ENCODE results near the gene EFNA3. TPM values are rescaled to one million over a fixed set of nuclear protein-coding genes. Genes with fewer than 3 reads are reported as not detected.

Gene EFNA3
- polyA plus RNA-seq, 3 donors, result 0.56 to 1.3 (median 0.67) TPM

DNA sequence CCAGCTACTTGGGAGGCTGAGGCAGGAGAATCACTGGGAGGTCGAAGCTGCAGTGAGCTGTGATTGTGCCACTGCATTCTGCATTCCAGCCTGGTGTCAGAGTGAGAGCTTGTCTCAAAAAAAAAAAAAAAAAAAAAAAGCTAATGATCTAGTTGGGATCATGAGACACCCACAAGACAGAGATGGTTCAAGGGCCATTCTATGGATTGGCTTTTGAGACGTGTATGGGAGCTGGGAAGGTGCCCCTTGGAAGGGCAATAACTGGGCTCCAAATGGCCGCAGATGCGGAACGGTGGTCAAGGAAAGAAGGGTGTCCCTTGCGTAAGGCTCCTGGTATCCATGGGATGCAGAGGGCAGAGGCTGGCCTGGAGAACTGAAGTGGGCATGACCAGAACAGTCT, 34.3 kb upstream of the EFNA3 start:
- WGBS, 3 donors, result 82 to 90% (median 87%) methylated on average over 6 of the region's 6 CpGs

DNA sequence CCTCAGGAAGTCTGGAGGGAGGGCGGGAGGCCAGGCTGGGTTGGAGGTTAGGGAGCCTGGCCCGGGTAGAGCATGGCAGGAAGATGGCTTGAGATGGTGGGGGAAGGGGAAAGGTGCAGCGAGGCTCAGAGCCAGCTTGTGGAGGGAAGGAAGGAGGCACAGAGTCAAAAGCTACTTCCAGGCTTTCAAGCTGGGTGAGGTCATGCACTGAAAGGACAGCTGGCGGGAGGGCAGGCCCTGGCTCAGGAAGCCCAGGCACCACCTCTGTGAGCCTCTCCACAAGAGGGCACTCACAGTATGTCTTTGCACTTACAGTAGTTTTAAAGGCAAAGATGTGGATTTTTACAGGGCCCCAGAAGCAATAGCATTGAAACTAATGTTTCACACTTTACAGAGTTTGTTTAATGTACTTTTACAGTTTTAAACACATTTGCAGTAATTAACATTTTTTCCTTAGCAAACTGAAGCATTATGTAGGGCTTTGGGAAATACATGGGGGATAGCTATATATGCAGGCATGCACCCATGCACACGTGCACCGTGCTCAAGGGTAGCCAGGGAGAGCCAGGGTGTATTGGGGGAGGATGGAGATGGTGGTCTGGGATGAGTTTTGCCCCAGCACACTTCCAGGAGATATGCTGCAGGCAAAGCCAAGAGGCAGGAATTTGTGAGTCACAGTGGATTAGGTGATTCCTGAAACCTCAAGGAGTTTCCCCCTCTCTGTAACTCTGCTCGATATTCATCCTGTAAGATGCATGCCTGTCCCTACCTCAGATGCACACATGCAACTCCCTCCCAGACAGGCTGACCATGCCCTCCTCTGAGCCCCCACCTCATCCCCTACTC, 33.6 kb upstream of the EFNA3 start:
- no peak overlapping the region for H3K27ac ChIP-seq (ENCODE audit: low read depth, low read length)
- 43 to 47% (median 47%) methylated on average over 7 of the region's 7 CpGs for WGBS, 3 donors

More for the DNA sequence above, 34.3 kb upstream of the EFNA3 start:
- H3K27ac ChIP-seq (ENCODE audit: low read depth, low read length), result no peak overlapping the region

DNA sequence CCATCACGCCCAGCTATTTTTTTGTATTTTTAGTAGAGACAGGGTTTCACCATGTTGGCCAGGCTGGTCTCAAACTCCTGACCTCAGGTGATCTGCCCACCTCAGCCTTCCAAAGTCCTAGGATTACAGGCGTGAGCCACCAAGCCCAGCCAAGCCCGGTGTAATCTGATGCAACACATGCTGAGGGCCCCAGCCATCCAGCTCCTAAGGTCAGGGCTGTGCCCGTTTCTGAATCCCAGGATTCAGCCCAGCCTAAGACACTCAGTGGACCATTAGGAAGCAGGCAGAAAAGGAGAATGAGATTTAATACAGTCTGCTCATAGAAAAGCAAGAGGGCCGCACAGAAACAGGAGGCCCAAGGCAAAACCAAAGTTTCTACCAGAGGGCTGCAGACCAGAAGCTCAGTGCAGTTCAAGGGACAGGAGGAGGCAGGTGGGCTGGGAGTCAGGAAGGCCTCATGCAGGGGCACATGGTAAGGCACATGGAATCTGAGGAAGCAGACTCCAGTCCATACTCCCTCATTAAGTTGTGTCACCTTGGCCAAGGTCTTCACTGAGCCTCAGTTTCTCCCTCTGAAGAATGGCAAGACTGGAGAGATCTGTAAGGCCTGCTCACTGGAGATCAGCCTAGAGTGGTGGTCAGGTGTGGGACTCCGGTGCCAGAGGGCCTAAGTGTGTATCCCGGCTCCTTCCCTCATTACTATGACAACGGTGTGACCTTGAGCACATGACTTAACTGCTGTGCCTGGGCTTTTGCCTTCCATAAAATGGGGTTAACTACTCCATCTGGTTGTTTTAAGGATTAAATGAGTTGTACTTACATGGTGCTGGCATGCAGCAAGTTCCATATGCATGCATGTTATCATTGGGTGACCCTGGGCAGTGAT, 29.9 kb upstream of the EFNA3 start:
- no peak overlapping the region for H3K27ac ChIP-seq (ENCODE audit: low read depth, low read length)
- WGBS, 3 donors, result 85 to 95% (median 89%) methylated on average over 8 of the region's 8 CpGs

DNA sequence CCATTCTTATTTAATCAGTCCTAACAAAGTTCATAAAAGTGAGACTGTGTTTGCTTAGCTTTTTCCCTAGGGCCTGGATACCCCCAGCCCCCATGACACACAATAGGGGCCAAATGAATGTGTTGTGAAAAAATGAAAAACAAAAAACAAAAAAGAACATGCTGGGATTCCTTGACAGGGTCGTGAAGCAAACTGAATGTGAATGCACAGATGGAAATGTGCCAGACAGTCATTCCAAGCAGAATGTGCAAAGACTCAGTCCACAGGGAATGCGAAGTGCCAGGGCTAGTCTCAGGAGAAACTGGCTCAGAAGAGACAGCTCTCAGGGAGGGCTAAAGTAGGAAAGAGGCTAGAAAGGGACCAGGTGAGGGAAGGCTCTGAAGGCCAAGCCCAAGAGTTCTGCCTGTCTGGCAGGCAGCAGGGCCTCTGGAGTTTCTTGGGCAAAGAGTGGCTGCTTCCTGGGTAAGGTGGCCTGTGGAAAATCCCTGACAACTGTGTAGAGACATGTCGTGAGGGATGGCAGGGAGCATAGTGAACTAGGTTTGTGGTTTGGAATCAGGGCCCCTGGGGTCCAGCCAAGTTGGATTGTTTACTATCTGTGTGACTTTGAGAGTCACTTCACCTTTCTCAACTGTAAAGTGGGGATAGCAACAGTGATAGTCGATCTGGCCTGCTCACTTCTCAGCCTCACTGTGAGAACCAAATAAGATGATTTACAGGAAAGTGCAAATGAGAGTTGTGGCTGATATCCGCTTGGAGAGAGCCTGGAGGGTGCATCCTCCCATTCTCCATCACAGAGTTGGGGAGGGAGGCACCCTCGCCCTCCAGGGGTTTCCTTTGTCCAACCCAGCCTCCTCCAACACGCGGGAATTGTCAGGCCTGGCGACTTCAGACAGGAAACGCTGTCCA, 28.7 kb upstream of the EFNA3 start:
- peak overlapping the region; percentile 34 for H3K27ac ChIP-seq (ENCODE audit: low read depth, low read length)
- WGBS, 3 donors, result 15 to 28% (median 19%) methylated on average over 10 of the region's 10 CpGs

DNA sequence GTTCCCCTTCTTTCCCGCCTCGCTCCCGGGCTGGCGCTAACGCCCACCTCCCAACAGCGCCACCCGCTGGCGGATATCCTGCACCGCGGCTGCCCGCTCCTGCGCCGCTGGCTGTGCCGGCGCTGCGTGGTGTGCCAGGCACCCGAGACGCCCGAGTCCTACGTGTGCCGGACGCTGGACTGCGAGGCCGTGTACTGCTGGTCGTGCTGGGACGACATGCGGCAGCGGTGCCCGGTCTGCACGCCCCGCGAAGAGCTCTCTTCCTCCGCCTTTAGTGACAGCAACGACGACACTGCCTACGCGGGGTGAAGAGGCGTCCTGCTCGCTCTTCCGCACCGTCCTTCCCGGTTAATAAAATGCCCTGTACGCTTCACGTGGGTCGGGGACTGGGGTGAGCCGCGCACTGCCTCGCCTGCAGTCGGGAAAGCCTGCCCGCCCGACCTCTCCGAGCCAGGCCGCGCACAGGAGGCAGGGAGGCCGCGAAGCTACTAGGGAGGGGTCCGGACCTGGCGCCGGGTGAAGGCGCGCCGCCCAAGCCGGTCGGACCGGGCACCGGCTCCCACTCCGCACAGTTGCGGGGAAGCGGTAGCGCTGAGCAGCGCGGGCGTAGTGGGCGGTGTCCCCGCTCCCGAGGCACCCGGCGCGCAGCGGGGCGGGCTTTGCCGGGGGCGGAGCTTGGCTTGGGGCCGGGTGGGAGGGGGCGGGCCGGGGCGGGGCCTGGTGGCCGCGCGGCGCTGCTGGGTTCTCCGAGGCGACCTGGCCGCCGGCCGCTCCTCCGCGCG, 27.9 kb upstream of the EFNA3 start, which contains the start of gene ADAM15:
ADAM15 (plus strand) TSS at position 757 of the 782 bp plus-strand sequence. CDS start 71 bp downstream, outside the sequence.
- peak within 1 kb of the TSS; percentile 77 for H3K27ac ChIP-seq (ENCODE audit: low read depth, low read length)
- WGBS, 3 donors, result 0 to 1% (median 0%) methylated on average over 84 to 99 of the region's 99 CpGs

DNA sequence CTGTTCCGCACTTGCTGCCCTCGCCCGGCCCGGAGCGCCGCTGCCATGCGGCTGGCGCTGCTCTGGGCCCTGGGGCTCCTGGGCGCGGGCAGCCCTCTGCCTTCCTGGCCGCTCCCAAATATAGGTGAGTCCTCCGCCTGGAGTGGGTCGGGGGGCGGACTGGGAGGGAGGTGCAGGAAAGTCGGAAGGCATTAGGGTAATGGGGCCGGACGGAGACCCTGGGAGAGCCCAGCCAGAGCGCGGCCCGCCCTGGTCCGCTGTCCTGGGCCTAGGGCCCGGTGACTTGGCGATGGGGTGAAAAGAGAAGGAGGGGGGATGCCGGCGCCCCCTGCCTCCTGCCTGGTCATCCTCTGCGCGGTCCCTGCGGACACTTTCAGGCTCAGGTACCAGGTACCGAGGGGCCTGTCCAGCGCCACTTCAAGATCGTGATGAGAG, 27.3 kb upstream of the EFNA3 start:
- no peak overlapping the region for H3K27ac ChIP-seq (ENCODE audit: low read depth, low read length)
- 0 to 1% (median 0%) methylated on average over 27 to 31 of the region's 31 CpGs for WGBS, 3 donors

DNA sequence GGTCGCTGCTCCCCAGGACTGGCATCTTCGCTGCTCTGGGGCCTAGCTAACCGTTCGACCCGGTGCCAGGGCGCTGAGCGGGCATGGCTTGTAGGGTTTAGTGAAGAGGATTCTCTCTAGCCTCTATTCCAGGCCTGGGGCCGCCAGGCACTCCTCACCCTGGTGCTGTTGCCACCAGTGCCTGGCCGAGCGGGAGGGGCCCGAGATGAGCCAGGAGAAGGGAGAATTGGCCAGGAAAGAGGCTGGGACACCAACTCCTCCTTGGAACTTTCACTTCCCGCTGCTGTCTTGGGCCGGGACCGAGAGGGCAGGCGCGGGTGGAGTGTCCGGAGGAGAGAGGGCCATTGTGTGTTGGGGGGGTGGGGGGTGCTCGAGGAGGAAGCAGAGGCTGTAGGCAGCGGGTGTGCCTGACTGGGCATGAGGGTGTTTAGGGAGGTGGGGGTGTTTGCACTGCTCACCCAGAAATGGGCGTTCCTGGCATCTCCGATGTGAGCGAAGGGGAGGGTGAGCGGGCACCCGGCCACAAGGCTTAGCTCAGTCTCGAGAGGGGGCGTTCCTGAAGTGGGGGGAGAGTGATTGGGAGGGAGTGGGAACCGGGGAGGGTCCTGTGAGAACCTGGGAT, 26.7 kb upstream of the EFNA3 start:
- no peak overlapping the region for H3K27ac ChIP-seq (ENCODE audit: low read depth, low read length)
- 1 to 3% (median 1%) methylated on average over 27 of the region's 27 CpGs for WGBS, 3 donors

DNA sequence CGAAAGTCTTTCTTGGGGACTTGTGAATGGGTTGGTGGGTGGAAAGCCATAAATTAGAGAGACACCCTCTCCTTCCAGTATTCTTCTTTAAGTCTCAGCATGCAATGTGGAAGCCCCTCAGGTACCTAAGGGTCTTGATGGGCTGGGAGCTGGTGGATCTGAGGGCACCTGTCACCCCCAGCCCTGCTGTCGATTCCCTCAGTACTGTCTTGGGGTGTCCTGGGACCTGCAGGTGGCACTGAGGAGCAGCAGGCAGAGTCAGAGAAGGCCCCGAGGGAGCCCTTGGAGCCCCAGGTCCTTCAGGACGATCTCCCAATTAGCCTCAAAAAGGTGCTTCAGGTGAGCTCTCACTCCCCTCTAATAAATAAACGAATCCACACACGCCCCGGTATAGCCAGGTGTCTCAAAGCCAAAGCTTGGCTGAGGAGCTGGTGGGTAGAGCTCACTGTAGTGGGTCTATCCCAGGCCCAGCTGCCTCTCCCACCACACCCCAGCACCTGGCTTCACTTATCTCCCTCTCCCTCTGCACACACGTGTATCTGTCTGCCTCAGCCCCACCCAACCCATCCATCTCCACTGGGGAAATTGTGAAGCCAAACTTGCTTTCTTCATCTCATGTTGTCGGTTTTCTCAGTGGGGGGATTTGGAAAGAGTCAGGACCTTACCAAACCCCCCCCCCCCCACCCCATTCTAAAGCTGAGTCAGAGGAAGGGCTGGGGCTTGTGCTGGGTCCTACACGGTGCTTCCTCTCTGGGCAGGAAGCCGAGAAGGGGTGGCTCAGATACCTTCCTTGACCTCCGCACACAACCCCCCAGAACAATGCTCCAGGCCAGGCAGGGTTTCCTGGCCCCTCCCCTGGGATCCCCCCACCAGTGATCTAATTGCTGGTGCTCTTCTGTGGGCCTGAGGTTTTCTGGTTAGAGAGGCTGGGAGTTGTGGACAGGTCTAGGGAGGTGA, 25.9 kb upstream of the EFNA3 start:
- H3K27ac ChIP-seq (ENCODE audit: low read depth, low read length), result no peak overlapping the region
- 22 to 48% (median 30%) methylated on average over 12 of the region's 12 CpGs for WGBS, 3 donors

DNA sequence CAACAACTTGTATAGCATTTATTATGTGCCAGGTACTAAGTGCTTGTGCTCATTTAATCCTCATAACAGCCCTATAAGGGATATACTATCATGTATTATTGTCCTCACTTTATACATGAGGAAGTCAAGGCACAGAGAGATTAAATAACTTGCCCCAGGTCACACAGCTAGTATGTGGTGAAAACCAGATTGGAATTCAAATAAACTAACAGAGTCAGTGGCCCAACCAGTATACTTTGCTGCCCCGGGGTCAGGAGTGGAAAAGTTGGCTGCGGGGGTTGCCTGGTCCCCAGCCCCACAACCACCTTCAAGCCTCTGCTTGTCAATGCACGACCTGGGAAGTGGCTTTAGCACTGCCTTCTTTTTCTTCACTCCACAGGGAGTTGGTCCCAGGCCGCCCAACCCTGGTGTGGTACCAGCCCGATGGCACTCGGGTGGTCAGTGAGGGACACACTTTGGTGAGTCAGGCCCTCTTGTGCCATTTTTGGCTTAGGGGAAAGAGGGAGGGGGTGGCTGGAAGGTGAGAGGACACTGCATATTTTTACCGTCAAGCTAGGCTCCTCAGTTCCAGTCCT, 25.0 kb upstream of the EFNA3 start:
- no peak overlapping the region for H3K27ac ChIP-seq (ENCODE audit: low read depth, low read length)
- 81 to 89% (median 84%) methylated on average over 7 of the region's 7 CpGs for WGBS, 3 donors

DNA sequence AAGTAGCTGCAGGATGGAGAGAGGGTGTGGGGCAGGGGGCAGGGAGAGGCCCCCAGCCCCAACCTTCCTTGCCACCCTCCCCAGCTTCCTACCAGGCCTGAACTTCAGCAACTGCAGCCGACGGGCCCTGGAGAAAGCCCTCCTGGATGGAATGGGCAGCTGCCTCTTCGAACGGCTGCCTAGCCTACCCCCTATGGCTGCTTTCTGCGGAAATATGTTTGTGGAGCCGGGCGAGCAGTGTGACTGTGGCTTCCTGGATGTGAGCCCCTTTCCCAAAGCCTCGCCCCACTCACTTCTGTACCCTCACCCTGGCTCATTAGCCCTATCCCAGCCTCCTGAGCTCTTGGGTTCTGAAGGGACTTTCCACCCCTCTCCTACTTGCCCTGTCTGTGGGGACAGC, 21.5 kb upstream of the EFNA3 start:
- 91 to 95% (median 95%) methylated on average over 8 of the region's 8 CpGs for WGBS, 3 donors
- H3K27ac ChIP-seq (ENCODE audit: low read depth, low read length), result no peak overlapping the region

DNA sequence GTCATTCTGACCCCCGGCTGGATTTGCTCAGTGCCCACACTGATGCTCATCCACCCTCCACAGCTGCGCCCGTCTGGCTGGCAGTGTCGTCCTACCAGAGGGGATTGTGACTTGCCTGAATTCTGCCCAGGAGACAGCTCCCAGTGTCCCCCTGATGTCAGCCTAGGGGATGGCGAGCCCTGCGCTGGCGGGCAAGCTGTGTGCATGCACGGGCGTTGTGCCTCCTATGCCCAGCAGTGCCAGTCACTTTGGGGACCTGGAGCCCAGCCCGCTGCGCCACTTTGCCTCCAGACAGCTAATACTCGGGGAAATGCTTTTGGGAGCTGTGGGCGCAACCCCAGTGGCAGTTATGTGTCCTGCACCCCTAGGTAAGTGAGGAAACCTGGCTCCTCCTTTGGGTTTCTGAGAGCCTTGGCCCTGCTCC, 20.8 kb upstream of the EFNA3 start:
- 95 to 96% (median 96%) methylated on average over 13 of the region's 13 CpGs for WGBS, 3 donors
- H3K27ac ChIP-seq (ENCODE audit: low read depth, low read length), result no peak overlapping the region

DNA sequence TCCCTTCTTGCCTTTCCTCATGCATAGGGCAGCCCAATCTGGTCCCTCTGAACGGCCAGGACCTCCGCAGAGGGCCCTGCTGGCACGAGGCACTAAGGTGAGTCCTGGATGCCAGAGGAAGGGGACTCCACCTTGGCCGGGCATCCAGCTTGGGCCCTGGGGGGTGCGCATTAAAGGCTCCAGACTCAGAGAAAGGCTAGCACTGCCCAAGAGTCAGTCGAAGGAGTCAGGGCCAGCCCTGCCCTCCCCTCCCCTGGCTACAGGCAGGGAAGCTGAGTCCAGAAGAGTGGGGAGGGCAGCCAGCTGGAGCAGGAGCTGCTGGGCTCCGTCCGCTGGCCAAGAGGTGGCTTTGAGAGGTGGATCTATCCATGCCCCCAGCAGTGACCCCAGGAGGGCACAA, 17.9 kb upstream of the EFNA3 start:
- WGBS, 3 donors, result 78 to 89% (median 81%) methylated on average over 8 of the region's 8 CpGs
- H3K27ac ChIP-seq (ENCODE audit: low read depth, low read length), result no peak overlapping the region

DNA sequence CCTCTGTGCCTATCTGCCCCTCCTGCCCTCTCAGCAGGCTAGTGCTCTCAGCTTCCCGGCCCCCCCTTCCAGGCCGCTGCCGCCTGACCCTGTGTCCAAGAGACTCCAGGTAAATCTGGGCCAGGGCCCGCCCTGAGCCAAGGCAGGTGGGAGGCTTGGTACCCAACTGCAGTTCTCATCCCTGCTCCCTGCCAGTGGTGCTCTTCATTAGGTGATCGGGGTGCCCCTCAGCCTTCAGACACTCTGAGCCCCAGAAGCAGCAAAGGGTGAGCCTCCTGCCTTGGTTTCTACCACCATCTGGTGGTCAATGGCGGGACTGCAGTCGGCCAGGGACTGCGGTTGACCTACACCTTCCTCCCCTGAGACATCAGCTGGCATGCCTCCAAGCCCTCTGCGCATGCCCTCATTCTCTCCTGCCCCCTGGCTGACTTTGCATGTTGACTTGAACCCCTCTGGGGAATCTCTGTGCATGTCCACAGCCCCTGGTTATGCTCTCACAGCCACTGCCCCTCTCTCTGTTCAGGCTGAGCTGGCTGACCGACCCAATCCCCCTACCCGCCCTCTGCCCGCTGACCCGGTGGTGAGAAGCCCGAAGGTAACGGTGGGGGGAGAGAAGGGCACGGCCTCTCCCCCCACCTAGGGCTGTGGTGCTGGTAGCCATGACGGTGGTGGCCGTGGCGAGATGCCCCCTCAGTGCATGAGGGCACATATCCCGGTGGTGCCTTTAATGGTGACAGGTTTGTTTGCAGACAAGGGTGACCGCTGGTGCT, 17.1 kb upstream of the EFNA3 start:
- WGBS, 3 donors, result 27 to 39% (median 37%) methylated on average over 20 to 21 of the region's 21 CpGs
- H3K27ac ChIP-seq (ENCODE audit: low read depth, low read length), result no peak overlapping the region

DNA sequence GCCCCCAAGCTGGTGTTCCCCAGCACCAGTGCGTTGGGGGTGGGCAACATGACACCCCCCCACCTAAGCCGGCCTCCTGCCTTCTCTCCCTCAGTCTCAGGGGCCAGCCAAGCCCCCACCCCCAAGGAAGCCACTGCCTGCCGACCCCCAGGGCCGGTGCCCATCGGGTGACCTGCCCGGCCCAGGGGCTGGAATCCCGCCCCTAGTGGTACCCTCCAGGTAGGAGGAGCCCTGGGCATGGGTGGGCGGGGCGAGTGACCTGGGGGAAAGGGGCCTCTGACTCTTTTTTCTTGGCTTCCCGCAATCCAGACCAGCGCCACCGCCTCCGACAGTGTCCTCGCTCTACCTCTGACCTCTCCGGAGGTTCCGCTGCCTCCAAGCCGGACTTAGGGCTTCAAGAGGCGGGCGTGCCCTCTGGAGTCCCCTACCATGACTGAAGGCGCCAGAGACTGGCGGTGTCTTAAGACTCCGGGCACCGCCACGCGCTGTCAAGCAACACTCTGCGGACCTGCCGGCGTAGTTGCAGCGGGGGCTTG, 16.4 kb upstream of the EFNA3 start:
- H3K27ac ChIP-seq (ENCODE audit: low read depth, low read length), result no peak overlapping the region
- 22 to 68% (median 60%) methylated on average over 29 of the region's 29 CpGs for WGBS, 3 donors
